Peyer's patch (tissue), 4 donors: Measurements from ENCODE around the gene GADD45A.

Source experiments
- CTCF ChIP-seq, 6 experiments: fragments of 450-650 bp in 4 of 6; fragments of 200-600 bp in 2 of 6; sonication (generic) in 1 of 6; IDR thresholded peaks; one replicate each; pipeline ENCODE4 v1.5.1; 2017 to 2019; ENCODE audit warnings: antibody characterized with exemption in 6 of 6, mild to moderate bottlenecking in 3 of 6, moderate library complexity in 1 of 6
- POLR2A ChIP-seq, 2 donors: fragments of 450-650 bp; IDR thresholded peaks; one replicate each; pipeline ENCODE4 v1.5.1; 2017; ENCODE audit warnings: antibody characterized with exemption in 2 of 2, mild to moderate bottlenecking in 2 of 2, moderate library complexity in 2 of 2

GRCh38 chr1:67732750-67733151, 47.8 kb downstream of the GADD45A start:
- TF ChIP-seq POLR2A (IDR thresholded peaks at IDR 0.05) (no peak), CTCF (IDR thresholded peaks at IDR 0.05) (no peak)
